ENCODE results near the gene RTBDN. TPM values are rescaled to one million over a fixed set of nuclear protein-coding genes. Genes with fewer than 3 reads are reported as not detected.

The RTBDN gene
- total RNA-seq, 1 experiment from 2014 or later, result 5.6 TPM

- DNase-seq, result peak; percentile 63
- no peak overlapping the region for H2AFZ ChIP-seq (ENCODE audit: low read length)
Measured at GRCh38 chr19:12778017-12778904, 56.1 kb downstream of the RTBDN start.

More at GRCh38 chr19:12778017-12778904, 56.1 kb downstream of the RTBDN start:
- H3K27me3 Mint-ChIP-seq (ENCODE audit: low read depth), result no peaks in the 10 kb centered on the region; the same call in 1 of the 2 replicates
- Histone ChIP-seq H4K5ac (ENCODE audit: insufficient read length, low read depth, low read length) (no peak overlapping the region), H3K79me1 (ENCODE audit: insufficient read depth, low read depth, low read length, poor library complexity, severe bottlenecking) (no peaks in the 10 kb centered on the region), H3K9me3 (ENCODE audit: control insufficient read depth, low read depth, low read length) (no peaks in the 10 kb centered on the region), H3T11ph (ENCODE audit: low read length) (no peak overlapping the region), H3K27ac (ENCODE audit: insufficient read length, low read depth, low read length) (no peak overlapping the region), H3K56ac (ENCODE audit: insufficient read length, low read depth, low read length) (no peak overlapping the region), H2BK20ac (ENCODE audit: low read depth, low read length, poor library complexity, severe bottlenecking) (no peak overlapping the region), H3K4me1 (ENCODE audit: insufficient read depth, low read length) (no peaks in the 10 kb centered on the region), H3K18ac (ENCODE audit: insufficient read length, low read depth, low read length) (no peak overlapping the region), H2BK15ac (ENCODE audit: low read depth, low read length) (no peak overlapping the region), H4K20me1 (ENCODE audit: control insufficient read depth, insufficient read depth, insufficient read length) (no peaks in the 10 kb centered on the region), H2BK5ac (ENCODE audit: insufficient read length, low read length) (no peak overlapping the region), H3K4ac (ENCODE audit: low read depth, low read length) (no peak overlapping the region), H2BK120ac (ENCODE audit: low read depth, low read length, poor library complexity, severe bottlenecking) (no peak overlapping the region), H3K23ac (ENCODE audit: insufficient read length, low read depth, low read length) (no peak overlapping the region), H3K23me2 (ENCODE audit: insufficient read length, low read depth, low read length, poor library complexity, severe bottlenecking) (peaks cover 25% of the 10 kb centered on the region), H3K4me2 (ENCODE audit: insufficient read depth, insufficient read length, low read length) (peak overlapping the region; percentile 78), H2BK12ac (ENCODE audit: insufficient read length, low read depth, low read length) (no peak overlapping the region), H4K91ac (ENCODE audit: insufficient read length, low read depth, low read length) (no peak overlapping the region), H3K27me3 (ENCODE audit: insufficient read depth, low read length) (no peaks in the 10 kb centered on the region), H3K9ac (ENCODE audit: extremely low read depth, insufficient read length, low read length) (peak overlapping the region; percentile 5), H4K8ac (replicated peaks; ENCODE audit: insufficient read length, low read depth, low read length) (no peak overlapping the region), H3K14ac (ENCODE audit: insufficient read depth, low read length) (no peak overlapping the region), H3K79me2 (ENCODE audit: insufficient read depth, low read length) (no peaks in the 10 kb centered on the region), H2AK5ac (ENCODE audit: insufficient read length, low read length) (no peak overlapping the region)
- H3K36me3 Mint-ChIP-seq (ENCODE audit: insufficient read depth in 1 of 3, low read depth in 3 of 3), result peaks cover 8 to 13% (median 12%) of the 10 kb centered on the region in 3 experiments; a peak in 6 of 7 replicates
- WGBS (ENCODE audit: extremely low coverage, insufficient read length, low lambda C conversion rate), result no CpG with 5 or more reads among the region's 44 CpGs
- H3K4me3 Mint-ChIP-seq, result peak overlapping the region; percentile 69 to 85
- peak overlapping the region in 2 of 3 experiments; percentile 59 to 91; a peak in 3 of 7 replicates for H3K27ac Mint-ChIP-seq
- no peaks in the 10 kb centered on the region for H3K9me3 Mint-ChIP-seq
- peaks cover 24 to 25% of the 10 kb centered on the region in 2 experiments for H3K4me1 Mint-ChIP-seq
- no peak for TF ChIP-seq CTCF (conservative IDR thresholded peaks at IDR 0.05)

All from H9 (cell line).